Measurements from ENCODE around the gene MLLT3.

- TF ChIP-seq CTCF (IDR thresholded peaks at IDR 0.05) (no peak), POLR2A (IDR thresholded peaks at IDR 0.05) (no peak)
These were observed 305.9 kb downstream of the MLLT3 start for GRCh38 chr9:20316372-20316771.

All from body of pancreas (tissue), 4 donors.